ENCODE measurements around the gene MRAP.

DNA sequence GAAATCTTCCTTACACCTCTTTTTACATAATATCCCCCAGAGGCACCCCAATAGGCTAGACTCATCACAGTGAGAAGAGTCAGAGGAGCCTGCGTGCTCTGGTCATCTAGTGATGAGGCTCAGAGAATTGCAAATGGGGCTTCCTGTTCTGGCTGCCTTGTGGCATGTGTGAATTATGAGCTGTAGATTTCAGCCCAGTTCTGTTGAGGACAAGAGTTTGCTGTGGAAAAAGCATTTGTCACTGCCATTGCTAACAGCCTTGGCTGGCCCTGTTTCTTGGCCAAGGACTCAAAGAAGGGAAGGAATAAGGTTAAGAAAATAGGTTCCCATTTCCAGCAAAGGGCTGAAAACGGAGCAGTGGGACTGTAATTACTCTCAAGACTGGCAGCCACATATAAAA, 30.7 kb downstream of the MRAP start:
- TF ChIP-seq TOE1 (IDR thresholded peaks at IDR 0.05; ENCODE audit: borderline replicate concordance) (no peak), TOE1 (CRISPR knock-in tag; IDR thresholded peaks at IDR 0.05; ENCODE audit: borderline replicate concordance, low read depth) (no peak), ARNT (IDR thresholded peaks at IDR 0.05) (no peak), ZNF384 (IDR thresholded peaks at IDR 0.05; ENCODE audit: low read depth, low read length) (no peak), SRF (CRISPR knock-in tag; IDR thresholded peaks at IDR 0.05) (no peak), FOXA1 (IDR thresholded peaks at IDR 0.05; ENCODE audit: borderline replicate concordance) (no peak)
- TF ChIP-seq, protein P1, sequence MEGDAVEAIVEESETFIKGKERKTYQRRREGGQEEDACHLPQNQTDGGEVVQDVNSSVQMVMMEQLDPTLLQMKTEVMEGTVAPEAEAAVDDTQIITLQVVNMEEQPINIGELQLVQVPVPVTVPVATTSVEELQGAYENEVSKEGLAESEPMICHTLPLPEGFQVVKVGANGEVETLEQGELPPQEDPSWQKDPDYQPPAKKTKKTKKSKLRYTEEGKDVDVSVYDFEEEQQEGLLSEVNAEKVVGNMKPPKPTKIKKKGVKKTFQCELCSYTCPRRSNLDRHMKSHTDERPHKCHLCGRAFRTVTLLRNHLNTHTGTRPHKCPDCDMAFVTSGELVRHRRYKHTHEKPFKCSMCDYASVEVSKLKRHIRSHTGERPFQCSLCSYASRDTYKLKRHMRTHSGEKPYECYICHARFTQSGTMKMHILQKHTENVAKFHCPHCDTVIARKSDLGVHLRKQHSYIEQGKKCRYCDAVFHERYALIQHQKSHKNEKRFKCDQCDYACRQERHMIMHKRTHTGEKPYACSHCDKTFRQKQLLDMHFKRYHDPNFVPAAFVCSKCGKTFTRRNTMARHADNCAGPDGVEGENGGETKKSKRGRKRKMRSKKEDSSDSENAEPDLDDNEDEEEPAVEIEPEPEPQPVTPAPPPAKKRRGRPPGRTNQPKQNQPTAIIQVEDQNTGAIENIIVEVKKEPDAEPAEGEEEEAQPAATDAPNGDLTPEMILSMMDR (IDR thresholded peaks at IDR 0.05 in 2 of 3, conservative IDR thresholded peaks at IDR 0.05 in 1 of 3; ENCODE audit: insufficient read depth in 2 of 3, low read depth in 1 of 3, low read length in 3 of 3) = no peak

Data from K562 (cell line).